Measurements from ENCODE around the gene ANTXR1.

ANTXR1 gene

DNA sequence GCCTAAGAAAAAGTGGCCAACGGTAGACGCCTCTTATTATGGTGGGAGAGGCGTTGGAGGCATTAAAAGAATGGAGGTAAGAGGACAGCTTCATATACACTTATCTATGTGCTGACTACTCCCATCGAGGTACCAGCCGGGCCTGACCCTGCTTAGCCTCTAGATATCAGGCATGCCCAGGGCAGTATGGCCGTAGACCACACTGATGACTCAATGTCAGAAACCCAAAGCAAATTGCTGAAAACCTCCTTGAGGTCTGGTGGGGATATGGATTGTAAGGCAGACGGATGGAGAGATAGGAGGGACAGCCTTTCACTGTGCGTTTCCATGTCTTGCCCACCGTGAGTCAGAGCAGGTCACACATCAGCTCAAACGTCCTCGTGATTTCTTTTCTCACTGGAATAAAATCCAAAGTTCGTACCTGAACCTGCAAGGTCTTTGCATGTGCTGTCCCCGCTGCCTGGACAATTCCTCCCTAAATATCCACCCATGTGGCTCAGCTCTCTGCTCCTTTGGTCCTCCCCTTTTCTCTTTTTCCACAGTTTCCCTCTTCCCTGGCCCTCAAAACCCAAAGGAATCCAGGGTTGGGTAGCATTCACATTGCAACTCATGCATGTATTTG, 168.9 kb downstream of the ANTXR1 start:
- no peak for DNase-seq (ENCODE audit: low read depth)

DNA sequence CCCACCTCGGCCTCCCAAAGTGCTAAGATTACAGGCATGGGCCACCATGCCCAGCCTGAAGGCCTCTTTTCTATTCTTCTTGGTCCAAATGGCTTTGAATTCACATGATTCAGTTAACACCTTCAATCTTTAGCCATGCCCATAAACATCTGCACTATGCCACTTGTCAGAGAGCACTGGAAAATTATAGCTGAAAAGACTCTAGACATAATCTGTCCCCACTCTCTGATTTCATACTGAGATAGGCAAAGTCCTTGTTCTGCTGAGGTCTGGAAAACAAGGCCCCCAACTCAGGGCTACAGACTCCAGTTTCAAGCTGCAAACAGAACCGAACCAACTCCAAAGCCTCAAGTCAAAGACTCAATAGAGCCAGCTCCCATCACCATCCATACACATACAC, 170.7 kb downstream of the ANTXR1 start:
- DNase-seq (ENCODE audit: low read depth): no peak

DNA sequence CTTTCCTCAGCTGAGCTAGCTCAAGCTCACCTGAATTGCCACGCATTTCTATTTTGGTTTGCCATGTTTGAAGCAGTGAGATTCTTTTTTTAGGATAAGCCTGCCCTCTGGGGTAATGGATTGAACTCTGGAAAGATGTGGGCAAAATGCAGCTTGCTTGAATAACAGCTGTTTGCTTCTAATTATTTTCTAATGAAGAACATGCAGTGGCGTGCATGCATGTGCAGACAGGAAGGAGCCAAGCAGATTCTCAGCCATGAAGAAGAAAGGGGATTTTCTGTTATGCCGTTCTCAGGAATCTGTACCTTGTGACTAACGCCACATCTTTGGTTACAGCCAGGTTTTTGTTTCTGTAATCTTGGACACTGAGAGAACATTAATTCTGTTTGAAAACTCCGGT, 171.2 kb downstream of the ANTXR1 start:
- DNase-seq (ENCODE audit: low read depth): no peak

DNA sequence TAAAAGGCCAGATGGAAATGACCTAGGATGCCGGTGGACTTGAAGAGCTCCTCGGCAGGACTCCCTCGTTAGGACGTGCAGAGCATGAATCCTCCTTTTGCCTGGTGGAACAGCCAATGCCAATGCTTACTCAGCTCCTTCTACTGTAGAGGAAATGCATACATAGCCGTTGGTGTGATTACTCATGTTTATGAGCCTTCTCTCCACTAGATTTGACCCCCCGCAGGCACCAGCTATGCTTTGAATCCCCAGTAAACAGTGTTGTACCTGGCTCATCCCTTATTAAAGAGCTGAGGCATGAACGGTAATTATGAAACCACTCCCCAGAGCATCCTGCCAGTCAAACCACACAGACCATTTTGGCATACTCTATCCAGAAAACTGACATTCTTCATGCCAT, 172.8 kb downstream of the ANTXR1 start:
- no peak for DNase-seq (ENCODE audit: low read depth)

DNA sequence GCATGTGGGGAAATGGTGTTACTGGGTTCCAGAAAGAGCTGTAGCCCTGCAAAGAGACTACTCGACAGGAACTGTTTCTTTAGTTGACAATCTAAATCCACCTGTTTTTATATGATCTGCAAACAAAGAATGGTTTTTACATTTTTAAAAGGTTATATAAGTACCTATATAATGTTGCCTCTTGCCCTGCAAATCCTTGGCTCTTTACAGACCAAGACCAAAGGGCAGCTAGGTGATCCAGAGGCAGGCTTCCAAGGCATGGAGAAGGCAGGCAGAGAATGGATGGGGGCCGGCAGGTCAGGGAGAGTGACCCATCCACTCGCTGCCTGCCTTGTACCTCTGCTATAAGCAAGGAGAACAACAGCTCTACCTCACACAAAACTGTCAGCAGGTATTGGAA, 173.6 kb downstream of the ANTXR1 start:
- no peak for DNase-seq (ENCODE audit: low read depth)

DNA sequence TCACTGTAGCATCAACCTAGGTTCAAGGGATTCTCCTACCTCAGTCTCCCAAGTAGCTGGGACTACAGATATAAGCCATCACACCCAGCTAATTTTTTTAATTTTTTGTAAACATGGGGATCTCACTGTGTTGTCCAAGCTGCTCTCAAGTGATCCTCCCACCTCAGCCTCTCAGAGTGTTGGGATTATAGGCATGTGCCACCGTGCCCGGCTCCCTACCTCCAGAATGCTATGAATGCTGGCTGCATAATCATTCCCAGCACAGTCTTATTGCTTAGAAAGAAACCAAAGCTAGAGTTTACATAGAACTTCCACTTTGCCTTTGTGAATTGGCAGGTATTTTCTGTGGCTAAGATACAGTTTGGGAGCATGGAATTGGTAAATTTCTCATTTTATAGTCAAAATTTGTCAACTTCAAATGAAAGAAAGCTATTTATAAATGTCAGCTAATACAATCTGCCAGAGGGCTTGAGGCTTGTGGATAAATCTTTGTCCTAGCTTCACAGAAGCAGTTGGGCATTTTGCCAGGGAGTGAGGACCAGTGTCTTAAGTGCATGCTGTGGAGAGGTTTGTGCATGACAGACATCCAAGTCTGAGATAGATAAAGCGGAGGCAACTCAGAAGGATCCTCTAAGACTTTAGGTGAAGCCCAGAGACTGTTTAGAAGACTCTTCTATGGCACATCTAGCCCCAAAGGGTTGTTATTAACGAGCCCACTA, 175.4 kb downstream of the ANTXR1 start:
- DNase-seq (ENCODE audit: low read depth): no peak

DNA sequence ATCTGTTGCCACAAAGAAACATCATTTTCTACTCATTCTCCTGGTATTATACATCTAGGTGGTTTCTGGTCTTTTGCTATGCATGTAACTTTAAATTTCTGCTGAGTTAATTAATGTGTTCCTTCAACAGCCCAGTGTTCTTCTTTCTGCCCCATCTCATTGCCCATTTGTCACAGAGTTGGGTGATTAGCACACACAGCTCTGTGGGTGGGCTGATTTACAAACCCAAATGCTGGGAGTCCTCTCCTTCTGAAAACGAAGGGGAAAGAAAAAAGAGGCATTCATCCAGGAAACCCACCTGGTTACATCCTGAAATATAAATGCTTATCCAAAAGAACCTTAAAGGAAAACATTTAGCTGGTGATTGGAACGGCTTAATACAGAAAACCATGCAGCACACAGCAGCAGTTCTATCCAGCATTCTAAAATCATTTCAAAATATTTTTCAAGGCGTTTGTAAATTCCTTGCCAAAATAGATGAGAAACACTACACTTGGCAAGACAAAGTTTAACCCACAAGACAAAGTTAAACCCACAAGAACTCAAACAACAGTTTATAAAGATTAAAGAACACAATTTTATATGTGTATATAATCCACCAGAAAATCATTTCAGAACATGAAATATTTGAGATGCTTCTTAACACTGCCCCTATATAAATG, 177.9 kb downstream of the ANTXR1 start:
- DNase-seq (ENCODE audit: low read depth): no peak

DNA sequence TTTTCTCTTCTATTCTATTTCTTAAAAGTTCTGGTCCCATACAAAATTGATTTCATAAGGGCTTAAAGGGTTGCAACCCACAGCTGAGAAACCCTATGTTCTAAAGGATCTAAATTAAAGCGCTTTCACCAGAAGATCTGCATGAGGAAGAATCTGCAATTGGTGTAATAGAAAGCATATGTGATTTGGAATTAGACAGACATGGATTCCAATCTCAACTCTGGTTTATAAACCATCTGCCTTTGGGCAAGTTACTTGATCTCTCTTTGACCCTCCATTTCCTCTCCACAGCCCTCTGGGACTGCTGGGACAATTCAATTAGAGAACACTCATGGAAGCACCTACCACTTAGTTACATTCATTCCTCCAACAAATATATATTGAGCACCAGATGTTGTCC, 178.7 kb downstream of the ANTXR1 start:
- no peak for DNase-seq (ENCODE audit: low read depth)

DNA sequence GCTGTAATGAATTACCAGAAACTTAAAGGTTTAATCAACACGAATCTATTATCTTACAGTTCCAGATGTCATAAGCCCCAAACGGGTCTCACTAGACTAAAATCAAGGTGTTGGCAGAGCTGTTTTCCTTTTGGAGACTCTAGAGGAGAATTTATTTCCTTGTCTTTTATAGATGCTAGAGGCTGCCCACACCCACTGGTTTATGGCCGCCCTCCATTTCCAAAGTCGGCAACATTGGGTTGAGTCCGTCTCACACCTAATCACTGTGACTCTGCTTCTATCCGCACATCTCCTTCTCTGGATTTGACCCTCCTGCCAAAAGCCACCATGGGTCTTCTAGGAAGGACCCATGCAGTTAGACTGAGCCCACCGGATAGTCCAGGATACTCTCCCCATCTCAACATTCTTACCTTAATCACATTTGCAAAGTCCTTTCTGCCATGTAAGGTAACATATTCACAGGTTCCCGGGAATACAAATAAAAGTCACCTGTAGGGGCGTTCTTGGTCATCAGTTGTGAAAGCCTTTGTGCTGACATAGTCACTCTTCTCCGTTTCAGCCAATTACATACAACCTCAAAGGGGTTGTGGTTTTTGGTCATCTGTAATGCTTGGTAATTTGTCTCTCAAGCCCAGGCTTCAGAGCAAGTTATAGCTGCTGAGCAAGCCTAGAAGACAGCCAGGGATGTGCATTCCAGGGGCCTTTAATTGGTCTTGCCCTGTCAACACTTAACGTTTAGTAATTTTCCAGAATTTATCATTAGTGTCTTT, 179.4 kb downstream of the ANTXR1 start:
- DNase-seq (ENCODE audit: low read depth): no peak

DNA sequence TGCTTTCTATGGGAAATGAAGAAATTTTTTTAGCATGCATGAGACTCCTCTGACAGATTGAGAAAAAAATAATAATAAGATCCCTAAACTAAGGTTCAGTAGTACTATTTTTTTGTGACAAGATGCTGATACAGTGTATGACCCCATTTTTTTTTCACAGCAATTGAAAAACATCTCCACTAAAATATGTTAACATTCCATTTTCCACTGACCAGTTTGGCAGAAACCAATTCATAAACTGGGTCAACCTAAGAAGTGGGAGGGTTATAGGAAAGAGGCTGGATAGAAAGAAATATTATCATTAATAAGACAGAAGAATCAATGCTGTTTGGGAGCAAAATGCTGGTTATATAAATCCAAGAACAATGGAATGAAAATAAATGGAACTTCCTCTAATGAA, 182.7 kb downstream of the ANTXR1 start:
- DNase-seq (ENCODE audit: low read depth): no peak

DNA sequence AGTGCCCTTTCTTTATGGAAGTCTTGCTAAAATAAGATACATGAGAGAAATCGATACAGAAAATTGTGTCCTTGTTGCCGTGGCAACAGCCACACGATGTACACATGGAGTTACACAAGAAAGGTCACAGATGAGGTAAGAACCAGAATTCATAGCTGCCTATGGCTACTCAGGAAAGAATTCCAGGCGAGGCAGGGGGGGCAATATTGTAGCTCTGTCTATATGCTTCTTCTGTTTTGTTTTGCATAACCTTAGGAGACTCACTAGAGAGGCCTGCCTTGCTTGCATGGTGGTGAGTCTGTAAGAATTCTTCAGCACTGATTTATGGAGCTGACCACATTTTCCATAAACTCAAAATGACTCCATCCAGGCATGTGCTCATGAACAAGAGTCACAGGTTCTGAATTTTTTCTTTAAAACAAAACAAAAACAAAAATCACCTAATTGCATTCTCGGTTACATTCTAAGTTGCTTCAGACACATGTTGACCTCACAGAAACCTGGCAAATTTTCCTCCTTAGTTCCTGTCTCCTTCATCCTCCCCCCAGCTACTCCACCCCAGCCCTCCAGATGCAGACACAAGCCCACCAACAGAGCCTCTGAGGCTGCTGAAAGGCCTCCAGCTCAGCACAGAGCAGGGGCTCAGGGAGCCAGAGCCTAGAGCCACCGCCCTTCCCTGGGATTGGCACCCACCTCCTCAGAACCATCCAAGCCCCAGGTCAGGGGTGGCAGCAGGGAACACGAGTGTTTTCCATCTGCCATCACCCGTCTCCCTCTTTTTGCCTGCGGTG, 183.5 kb downstream of the ANTXR1 start:
- no peak for DNase-seq (ENCODE audit: low read depth)

DNA sequence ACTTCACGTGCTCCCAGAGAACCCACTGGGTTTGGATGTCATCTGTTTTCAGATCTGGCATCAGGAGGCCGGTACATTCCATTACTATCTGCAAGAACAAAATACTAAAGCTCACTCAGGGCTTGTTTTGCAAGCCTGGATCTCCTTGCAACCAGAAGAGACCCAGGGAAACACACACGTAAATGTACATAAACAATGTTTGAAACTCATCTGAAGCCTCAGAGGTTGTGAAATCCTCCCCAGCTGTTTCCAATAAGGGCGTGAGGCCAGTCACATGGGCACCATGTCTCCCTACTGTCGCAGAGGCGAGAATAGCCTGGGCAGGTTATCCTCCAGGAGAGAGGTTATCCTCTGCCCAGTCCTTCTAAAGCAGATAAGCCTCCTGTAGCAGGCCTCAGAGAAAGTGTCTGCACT, 187.1 kb downstream of the ANTXR1 start:
- no peak for DNase-seq (ENCODE audit: low read depth)

DNA sequence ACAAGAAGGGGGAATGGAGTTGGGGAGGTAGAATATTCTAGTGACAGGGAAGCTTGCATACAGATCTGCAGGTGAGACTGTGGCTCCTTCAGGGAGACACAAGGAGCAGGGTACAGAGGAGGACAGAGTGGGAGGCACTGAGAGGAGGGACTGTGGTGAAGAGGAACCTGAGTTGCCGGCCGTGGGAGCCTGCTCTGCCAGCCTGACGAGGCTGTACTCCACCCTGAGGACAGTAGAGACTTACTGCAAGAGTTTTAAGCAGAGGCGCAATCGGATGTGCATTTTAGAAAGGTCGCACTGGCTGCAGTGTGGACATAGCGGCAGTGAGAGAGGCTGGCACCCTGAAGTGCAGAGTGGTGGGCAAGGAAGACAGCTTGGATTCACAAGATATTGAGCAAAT, 188.3 kb downstream of the ANTXR1 start:
- no peak for DNase-seq (ENCODE audit: low read depth)

DNA sequence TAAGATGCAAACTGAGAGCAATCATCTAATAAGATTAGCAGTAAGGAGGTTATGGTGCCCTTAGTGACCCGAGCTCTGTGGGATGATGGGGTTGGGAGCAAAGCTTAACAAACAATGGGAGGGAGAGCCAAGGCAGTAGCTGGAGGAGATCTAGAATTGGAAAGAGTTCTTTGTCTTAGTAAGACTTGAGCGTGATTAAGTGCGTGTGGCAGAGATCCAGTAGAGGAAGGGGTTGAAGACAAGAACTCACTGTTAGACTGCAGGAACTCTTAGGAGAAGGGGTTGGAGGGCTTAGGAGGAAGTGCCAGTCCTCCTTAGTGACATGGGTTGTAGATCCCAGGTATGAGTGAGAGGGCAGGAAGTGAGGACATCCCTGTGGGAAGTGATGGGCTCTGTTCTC, 189.3 kb downstream of the ANTXR1 start:
- no peak for DNase-seq (ENCODE audit: low read depth)

DNA sequence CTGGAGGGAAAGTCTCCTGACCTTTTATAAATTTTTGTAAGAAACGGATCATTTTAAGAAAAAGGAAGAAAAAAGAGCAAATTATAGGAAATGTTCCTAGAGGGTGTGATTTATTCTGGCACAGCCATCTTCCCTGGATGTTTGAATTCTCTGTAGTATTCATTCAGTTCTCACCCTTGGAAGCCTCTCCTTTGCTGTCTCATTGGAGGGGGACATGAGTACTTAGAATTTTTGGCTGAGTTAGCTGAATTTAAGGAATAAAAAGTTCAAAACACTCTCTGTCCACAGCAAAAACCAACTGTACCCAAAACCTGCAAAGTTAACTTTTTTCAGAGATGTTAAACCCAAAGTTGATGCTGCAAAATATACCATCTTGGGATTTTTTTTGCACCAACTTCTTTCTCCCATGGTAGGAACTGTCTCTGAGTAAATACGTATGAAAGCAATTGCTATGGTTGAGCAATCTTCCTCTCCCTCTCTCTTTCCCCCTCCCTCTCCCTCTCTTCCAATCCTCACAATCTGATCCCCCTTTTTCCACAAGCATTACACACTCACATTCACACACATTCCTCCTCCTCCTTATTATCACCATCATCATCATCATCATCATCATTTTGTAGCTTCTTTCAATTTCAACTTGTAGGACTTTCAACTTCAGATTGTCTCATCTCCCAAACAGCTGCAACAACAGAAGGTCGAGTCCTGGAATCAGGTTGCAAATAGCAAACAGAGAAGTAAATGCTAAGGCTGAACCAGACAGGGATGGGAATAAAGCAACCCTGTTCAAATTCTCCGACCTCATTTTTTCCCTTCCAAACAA, 190.4 kb downstream of the ANTXR1 start:
- DNase-seq (ENCODE audit: low read depth): no peak

DNA sequence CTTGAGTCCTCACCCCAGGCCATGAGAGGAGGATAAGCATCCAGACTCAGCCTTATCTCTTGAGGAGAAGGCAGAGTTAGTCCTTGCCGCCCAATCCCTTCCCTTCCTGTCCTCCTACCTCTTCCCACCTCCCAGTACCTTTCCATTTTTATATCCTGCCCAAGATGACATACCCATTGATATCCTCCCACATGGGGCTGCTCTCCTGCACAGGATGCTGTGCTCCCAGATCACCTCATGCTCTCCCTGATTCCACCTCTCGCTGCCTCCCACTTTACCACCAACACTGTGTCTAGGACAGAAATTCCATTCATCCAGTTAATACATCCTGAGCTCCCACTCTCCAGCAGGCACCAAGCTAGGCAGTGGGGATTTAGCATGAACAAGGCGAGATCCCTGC, 191.7 kb downstream of the ANTXR1 start:
- no peak for DNase-seq (ENCODE audit: low read depth)

DNA sequence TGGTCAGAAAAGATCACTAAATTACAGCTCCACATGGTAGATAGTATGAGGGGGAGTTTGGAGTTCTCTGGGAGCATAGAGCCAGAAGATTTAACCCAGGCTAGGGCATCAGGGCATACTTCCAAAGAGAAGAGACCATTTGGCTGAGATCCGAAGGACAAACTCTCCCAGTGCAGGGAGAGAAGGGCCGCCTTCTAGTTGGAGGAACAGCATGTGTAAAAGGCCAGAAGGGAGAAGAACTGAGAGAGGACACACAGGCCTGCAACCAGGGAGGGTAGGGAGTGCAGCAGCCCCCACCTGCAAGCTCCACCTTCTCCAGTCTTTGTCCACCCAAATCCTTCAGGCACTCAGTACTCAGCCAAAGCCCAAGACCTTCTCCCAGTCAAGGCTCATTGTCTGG, 192.1 kb downstream of the ANTXR1 start:
- no peak for DNase-seq (ENCODE audit: low read depth)

DNA sequence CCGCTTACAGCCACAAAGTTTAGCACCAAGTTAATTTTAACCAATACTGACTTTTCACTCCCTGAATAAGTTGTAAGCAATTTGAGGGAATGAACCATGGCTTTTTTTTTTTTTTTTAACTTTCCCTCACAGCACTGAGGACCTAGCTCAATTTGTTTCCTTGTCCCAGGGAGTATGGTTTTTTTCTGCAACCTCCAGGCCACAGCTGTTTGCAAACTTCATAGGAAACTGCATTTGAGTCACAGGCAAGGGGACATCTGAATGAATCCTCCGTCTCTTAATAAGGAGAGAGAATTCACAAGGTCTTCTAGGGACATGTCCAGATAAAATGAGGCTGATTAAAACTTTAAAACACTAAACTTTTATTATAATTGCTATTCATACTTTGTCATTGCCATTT, 192.5 kb downstream of the ANTXR1 start:
- no peak for DNase-seq (ENCODE audit: low read depth)

DNA sequence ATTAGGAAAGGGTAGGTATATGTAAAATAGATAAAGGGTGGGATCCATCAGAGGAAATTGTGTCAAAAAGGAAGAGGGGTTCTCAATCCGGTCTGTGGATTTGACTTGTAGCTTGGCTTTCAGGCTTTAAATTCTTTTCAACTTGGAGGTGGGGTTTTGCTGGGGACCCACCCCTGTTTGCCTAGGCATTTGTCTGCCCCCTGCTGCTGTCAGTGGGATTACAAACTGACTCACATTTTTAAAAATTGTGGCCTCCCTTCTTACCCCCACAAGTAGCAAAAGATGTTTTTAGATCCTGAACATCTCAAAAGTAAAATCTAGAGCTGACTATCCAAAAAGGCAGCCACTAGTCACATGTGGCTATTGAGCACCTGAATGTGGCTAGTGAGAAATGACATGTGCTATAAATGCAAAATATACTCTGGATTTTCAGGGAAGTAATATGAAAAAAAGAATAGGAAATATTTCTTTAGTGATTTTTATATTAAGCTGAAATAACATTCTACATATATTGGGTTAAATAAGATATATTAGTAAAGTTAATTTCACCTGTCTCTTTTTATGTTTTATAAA, 195.1 kb downstream of the ANTXR1 start:
- no peak for DNase-seq (ENCODE audit: low read depth)

DNA sequence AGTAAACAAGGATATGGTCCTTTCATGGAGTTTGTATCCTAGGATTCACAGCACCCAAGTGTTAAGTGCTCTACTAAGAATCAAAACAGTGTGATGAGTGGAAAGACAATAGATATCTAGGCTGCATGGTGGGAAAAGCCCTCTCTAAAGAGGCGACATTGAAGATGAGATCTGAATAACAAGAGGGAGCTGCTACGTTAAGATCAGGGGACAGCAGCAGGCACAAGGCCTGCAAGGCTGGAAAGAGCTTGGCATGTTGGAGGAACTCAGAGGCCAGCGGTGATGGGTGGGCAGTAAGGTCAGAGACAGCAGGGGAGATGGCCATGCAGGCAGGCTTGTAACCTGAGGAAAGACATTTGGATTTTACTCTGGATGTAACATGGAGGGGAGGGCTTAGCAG, 196.5 kb downstream of the ANTXR1 start:
- DNase-seq (ENCODE audit: low read depth): no peak

DNA sequence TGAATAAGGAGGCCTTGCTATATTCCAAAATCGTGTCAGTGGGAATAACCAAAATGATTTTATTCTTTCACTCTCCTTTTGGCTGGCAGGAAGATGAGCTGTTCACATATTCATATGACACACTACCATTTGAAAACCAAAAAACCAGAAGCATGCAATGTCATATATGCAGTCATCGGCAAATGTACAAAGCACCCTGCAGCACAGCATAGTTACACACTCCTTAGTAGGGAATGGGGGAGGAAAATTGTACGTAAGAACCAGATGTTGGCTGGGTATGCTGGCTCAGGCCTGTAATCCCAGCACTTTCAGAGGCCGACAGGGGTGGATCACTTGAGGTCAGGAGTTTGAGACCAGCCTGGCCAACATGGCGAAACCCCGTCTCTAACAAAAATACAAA, 197.4 kb downstream of the ANTXR1 start:
- DNase-seq (ENCODE audit: low read depth): no peak
